GM12878 (cell line): ENCODE measurements around the gene PDGFB. TPM values are rescaled to one million over a fixed set of nuclear protein-coding genes. Genes with fewer than 3 reads are reported as not detected.

ENCODE experiments used
- E4F1 ChIP-seq: fragments of 450-650 bp; IDR thresholded peaks from 2 replicates; pipeline ENCODE4 v1.6.1; 2018; ENCODE audit warnings: borderline replicate concordance, mild to moderate bottlenecking; ENCODE audit not compliant: partially characterized antibody
- EED ChIP-seq: sonication (generic); IDR thresholded peaks from 2 replicates; pipeline ENCODE4 v1.6.1; 2016; ENCODE audit warnings: antibody characterized with exemption, low read depth
- FOXM1 ChIP-seq: IDR thresholded peaks from 2 replicates; pipeline ENCODE4 v1.6.1; 2012; ENCODE audit warnings: low read depth, mild to moderate bottlenecking, inconsistent platforms, low read length, moderate library complexity
- HDAC2 ChIP-seq: fragments of 200-600 bp; sonication (generic); IDR thresholded peaks from 2 replicates; pipeline ENCODE4 v1.6.1; 2017
- HDAC6 ChIP-seq: fragments of 200-600 bp; sonication (generic); IDR thresholded peaks from one replicate; pipeline ENCODE4 v1.8.0; 2017; ENCODE audit warnings: antibody characterized with exemption; ENCODE audit not compliant: unreplicated experiment
- JUNB ChIP-seq: IDR thresholded peaks from 2 replicates; pipeline ENCODE4 v1.6.1; 2016; ENCODE audit warnings: antibody characterized with exemption, mild to moderate bottlenecking
- KLF5 ChIP-seq: fragments of 450-650 bp; IDR thresholded peaks from 2 replicates; pipeline ENCODE4 v1.6.1; 2014; ENCODE audit warnings: mild to moderate bottlenecking; ENCODE audit not compliant: partially characterized antibody
- MLLT1 ChIP-seq: fragments of 450-650 bp; IDR thresholded peaks from 2 replicates; pipeline ENCODE4 v1.6.1; 2016; ENCODE audit warnings: mild to moderate bottlenecking
- MTA2 ChIP-seq: fragments of 450-650 bp; IDR thresholded peaks from 2 replicates; pipeline ENCODE4 v1.6.1; 2016; ENCODE audit warnings: low read depth, mild to moderate bottlenecking, moderate library complexity
- SIX5 ChIP-seq: IDR thresholded peaks from 2 replicates; pipeline ENCODE4 v1.6.1; 2011; ENCODE audit warnings: mild to moderate bottlenecking, low read depth, low read length, moderate library complexity; ENCODE audit not compliant: severe bottlenecking
- SMARCA5 ChIP-seq: fragments of 450-650 bp; IDR thresholded peaks from 2 replicates; pipeline ENCODE4 v1.6.1; 2017; ENCODE audit warnings: mild to moderate bottlenecking
- polyA plus RNA-seq, 11 experiments: library from polyadenylated mRNA; depleted of rRNA in 4 of 11; unstranded in 6 of 11; stranded (reverse) in 5 of 11; fragments of >200 nt; fragmentation: Nextera tagmentation in 4 of 11; fragmentation: Illumina TruSeq in 1 of 11; extraction: Ambion mirVana in 4 of 11; extraction: Trizol in 1 of 11; gene quantifications; 1 replicate in 1 of 11; 2 replicates in 10 of 11; pipeline versions ENCODE4 v1.2.1 to v1.2.3, GENCODE V29; 2011 to 2016; ENCODE audit warnings: inconsistent platforms in 2 of 11, missing spikeins in 2 of 11, low read depth in 1 of 11
- total RNA-seq, 4 experiments: library from RNA; depleted of rRNA in 3 of 4; stranded (reverse); fragments of >200 nt in 3 of 4; fragmentation: Illumina TruSeq in 1 of 4; extraction: Trizol in 1 of 4; gene quantifications; 2 replicates each; pipeline versions ENCODE4 v1.2.1 to v1.2.3, GENCODE V29; 2013 to 2021
- TF ChIP-seq, protein P1 (sequence below): fragments of 450-650 bp; IDR thresholded peaks from 2 replicates; pipeline ENCODE4 v1.6.1; 2017; ENCODE audit warnings: antibody characterized with exemption, mild to moderate bottlenecking, moderate library complexity
- TF ChIP-seq, protein P2 (sequence below): fragments of 450-650 bp; IDR thresholded peaks from 2 replicates; pipeline ENCODE4 v1.6.1; 2014; ENCODE audit warnings: mild to moderate bottlenecking

The PDGFB gene
- total and polyA plus RNA-seq, 10 of the 15 experiments (the other 5 are each of a cell fraction or from before 2014, with no cell fraction given) = 0.13 to 1.1 (median 0.56) TPM; not detected in 1

- TF ChIP-seq SIX5 = no peak
- no peak for TF ChIP-seq JUNB
- no peak for TF ChIP-seq HDAC6
- no peak for TF ChIP-seq HDAC2
- no peak for TF ChIP-seq SMARCA5
- TF ChIP-seq, protein P1, sequence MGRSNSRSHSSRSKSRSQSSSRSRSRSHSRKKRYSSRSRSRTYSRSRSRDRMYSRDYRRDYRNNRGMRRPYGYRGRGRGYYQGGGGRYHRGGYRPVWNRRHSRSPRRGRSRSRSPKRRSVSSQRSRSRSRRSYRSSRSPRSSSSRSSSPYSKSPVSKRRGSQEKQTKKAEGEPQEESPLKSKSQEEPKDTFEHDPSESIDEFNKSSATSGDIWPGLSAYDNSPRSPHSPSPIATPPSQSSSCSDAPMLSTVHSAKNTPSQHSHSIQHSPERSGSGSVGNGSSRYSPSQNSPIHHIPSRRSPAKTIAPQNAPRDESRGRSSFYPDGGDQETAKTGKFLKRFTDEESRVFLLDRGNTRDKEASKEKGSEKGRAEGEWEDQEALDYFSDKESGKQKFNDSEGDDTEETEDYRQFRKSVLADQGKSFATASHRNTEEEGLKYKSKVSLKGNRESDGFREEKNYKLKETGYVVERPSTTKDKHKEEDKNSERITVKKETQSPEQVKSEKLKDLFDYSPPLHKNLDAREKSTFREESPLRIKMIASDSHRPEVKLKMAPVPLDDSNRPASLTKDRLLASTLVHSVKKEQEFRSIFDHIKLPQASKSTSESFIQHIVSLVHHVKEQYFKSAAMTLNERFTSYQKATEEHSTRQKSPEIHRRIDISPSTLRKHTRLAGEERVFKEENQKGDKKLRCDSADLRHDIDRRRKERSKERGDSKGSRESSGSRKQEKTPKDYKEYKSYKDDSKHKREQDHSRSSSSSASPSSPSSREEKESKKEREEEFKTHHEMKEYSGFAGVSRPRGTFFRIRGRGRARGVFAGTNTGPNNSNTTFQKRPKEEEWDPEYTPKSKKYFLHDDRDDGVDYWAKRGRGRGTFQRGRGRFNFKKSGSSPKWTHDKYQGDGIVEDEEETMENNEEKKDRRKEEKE = no peak
- no peak for TF ChIP-seq MTA2
- TF ChIP-seq, protein P2, sequence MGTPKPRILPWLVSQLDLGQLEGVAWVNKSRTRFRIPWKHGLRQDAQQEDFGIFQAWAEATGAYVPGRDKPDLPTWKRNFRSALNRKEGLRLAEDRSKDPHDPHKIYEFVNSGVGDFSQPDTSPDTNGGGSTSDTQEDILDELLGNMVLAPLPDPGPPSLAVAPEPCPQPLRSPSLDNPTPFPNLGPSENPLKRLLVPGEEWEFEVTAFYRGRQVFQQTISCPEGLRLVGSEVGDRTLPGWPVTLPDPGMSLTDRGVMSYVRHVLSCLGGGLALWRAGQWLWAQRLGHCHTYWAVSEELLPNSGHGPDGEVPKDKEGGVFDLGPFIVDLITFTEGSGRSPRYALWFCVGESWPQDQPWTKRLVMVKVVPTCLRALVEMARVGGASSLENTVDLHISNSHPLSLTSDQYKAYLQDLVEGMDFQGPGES = no peak
- TF ChIP-seq KLF5 = no peak
- TF ChIP-seq FOXM1 = no peak
- no peak for TF ChIP-seq MLLT1
- TF ChIP-seq EED = no peak
- no peak for TF ChIP-seq E4F1
Observed at GRCh38 chr22:39184586-39185577, 59.9 kb downstream of the PDGFB start (continued).
